NCI-H1436 (cell line): ENCODE results near the gene LRRC7.
"Not testable (repeated sequence)": the region's sequence is repeated elsewhere in the genome, so short reads cannot be mapped to it uniquely, and the experiment has no call there.

ENCODE experiments used
- DNase-seq: peaks from one replicate; lab custom pipeline; 2025; lab: John Stamatoyannopoulos, UW

Gene LRRC7

GRCh38 chr1:69697340-69697739 is 129.6 kb downstream of the LRRC7 start:
- no peak for DNase-seq

- no peak for DNase-seq
These were observed 133.0 kb downstream of the LRRC7 start for GRCh38 chr1:69700770-69701169.

DNA sequence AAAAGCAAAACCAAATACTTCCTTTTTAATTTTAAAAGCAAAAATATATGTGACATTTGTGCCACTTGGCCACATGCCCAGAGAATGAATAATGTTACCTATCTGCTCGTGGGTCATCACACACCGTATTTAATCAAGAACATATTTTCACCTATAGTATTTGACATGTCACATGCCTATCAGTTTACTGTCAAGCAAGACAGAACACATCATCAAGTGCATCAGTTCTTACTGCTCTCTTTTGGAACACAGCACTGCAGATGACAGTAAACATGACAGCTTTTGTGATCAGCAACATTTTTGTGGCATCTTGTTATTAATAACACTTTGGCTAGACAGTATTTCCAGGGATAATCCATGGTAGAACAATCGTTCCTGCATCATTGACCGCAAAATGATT is 134.4 kb downstream of the LRRC7 start:
- DNase-seq, result no peak

DNA sequence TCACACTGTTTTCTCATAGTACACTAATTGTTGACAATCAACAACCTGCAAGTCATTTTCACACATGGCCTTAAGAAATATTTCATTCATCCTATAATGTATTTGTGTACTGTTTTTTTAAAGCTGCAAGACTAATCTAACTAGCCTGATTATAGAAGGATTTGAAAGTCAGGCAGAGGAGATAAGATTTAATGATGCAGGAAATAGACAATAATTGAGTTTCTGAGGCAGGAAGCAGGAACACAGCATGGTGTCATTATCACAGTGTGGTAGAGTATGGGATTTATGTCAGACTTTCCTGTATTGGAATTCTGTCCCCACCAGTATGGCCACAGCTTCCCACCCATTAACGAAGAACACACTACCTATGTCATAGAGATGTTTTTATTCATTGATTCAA is 138.8 kb downstream of the LRRC7 start:
- no peak for DNase-seq

DNA sequence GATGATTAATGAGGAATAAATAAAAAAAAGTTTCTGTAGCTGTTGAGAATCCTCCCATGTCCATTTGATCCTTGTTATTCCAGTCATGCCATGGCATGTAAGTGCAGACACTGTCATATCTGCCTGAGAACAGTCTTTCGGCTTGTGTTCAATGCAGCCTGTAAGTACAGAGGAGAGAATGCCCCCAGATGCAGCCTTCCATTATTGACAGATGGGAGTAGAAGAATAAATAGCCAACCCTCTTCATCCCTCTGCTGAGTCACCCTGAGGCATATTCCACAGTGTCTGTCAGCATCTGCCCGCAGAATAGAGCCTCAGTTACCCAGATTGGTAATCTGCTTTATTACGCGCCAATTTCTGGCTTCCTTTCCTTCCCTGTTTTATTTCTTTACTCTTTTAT is 139.4 kb downstream of the LRRC7 start:
- no peak for DNase-seq

- DNase-seq, result no peak
These were observed 142.9 kb downstream of the LRRC7 start for GRCh38 chr1:69710484-69711189.

DNA sequence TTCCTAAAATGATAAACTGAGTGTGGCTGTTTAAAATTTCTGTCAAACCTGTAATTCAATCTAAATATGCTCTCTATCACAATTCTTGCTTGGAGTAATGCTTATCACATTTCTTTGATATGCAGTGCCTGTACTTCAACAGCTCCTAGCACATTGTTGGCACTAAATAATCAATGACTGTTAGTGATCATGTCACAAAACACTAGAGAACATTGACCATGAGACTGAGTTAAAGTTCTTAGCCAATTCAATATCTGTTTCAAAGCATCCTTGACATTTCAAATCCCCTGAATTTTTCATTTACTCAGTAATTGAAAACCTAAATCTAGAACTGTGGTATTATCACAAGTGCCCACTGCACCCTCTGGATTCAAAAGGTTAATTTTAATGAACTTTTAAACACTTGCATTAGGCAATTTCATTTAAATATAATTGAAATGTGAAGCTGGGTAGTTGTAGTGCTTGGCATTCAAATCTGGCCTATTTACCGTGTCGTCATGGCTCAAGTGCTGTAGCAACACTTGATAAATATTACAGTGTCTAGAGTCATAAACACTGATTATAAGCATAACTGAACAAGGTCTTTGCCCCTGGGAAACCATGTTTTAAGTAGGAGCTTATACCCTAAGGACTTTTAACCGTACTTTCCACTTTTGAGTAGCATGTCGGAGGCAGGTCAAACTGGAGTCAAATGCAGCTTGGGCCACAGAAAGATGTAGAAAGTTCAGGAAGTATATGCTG is 143.6 kb downstream of the LRRC7 start:
- DNase-seq, result peak; percentile 27

GRCh38 chr1:69717834-69718233 is 150.1 kb downstream of the LRRC7 start:
- DNase-seq, result not testable (repeated sequence)

DNA sequence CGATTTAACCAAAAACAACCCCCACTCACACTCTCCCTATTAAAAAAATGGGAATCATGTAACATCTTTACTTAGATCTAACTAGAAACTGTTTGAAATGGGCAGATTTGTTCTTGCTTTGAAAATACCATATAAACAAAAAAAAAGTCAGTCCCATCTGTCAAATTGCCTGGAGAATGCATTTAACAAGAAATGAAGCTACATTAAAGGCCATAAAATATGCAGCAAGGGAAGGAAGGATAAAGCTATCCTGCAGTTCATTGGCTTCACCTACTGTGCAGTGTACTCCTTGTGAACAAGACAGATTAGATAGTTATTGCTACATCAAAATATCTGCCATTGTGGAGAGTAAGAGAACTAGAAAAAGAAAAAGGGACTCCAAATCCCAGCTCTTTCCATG is 160.5 kb downstream of the LRRC7 start:
- DNase-seq, result no peak

DNA sequence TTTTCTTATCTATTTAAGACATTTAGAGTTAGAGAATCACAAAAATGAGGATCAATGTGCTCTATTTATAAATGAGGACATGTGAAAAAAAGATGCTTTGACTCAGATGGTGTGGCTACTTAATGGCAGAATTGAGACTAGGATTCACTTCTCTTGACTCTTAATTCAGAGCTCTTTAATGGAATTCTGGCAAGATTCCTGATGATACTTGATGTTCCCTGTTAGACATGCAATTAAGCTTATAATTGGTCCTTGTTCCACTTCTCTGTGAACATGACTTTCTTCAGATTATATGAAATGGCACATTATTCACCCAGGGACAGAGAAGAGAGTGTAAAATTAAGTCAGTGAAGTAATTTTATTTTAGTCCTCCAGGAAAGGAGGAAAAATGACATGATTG is 165.3 kb downstream of the LRRC7 start:
- DNase-seq, result no peak

DNA sequence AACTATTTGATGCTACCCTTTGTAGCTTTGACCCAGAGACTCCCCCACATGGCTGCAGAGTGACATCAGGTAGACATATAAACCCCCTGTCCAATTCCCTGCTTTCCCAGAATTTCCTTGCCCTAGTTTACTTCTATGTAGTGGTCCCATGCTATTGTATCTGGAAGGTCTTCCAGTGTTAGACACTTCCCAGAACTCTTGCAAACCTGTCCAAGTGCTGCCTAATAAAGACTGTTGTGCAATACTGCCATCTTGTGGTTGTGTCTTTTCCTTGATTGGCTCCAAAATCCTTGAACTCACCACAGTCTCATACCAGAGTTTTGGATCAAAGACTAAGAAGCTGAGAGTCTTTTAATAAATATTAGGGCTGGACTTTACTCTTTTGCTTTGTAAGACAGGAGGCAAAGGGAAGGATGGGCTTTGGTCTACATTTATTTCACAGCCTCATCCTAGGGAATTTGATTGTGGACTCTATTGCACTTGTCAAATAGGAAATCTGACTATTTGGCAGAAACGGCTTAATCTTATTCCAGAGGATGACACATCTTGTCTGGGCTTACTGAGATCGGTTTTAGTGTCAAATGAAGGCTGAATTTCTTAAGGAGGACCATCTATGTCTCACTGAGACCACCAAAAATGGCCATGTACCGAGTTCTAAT is 169.9 kb downstream of the LRRC7 start:
- peak; percentile 50 for DNase-seq

GRCh38 chr1:69738458-69739250 is 170.9 kb downstream of the LRRC7 start:
- DNase-seq, result no peak

DNA sequence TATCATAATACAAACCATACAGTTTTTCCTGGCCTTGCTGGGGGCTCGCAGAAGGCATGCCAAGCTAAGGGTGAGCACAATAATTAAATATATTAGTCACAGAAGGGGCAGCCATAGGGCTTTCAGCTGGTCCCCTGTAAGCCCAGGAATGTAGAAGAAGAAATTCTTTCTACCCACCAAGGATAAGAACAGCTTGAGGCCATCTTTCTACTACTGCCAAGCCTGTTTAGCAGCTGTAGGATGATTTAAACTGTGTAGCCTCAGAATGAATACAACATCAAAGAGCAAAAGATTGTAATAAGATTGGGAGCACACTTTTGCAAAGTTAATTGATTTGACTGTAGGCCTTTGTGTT is 171.5 kb downstream of the LRRC7 start:
- DNase-seq, result no peak

DNA sequence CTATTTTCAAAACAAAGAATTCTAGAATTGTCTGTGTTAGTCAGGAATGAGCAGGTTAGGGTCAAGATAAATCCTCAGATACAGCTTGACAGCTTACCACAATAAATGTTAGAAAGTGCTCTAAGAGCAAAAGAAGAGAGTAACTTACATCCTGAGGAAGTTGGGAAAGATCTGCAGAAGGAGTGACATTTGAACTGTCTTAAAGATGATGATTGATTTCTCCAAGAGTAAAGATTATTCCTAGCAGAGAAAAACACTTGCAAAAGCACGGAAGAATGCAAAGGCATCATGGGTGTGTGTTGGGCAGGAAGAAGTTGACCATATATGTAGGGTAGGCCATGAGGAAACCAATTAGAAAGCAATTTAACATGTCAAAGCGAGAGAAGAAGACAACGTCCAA is 175.4 kb downstream of the LRRC7 start:
- no peak for DNase-seq

- no peak for DNase-seq
These were observed 176.7 kb downstream of the LRRC7 start for GRCh38 chr1:69744381-69744780.

DNA sequence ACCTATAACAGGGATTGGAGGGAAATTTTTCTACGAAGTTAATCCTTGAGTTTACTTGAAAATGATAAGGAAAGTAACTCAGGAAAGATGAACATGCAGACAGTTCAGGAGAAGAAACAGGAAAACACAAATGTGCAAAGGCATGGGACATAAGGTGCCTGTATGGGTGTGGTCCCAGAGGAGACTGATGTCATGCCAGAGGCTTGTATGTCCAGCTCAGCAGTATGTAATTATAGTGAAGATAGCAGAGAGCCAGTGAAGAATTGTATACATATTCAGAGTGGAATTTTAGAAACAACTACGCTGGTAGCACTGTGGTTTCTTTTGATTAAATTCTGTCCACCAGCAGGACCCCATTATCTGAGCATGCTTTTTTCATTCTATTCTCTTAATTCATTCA is 179.5 kb downstream of the LRRC7 start:
- DNase-seq, result no peak

- DNase-seq, result no peak
These were observed 182.9 kb downstream of the LRRC7 start for GRCh38 chr1:69750638-69751037.

GRCh38 chr1:69752831-69753230 is 185.1 kb downstream of the LRRC7 start:
- no peak for DNase-seq

DNA sequence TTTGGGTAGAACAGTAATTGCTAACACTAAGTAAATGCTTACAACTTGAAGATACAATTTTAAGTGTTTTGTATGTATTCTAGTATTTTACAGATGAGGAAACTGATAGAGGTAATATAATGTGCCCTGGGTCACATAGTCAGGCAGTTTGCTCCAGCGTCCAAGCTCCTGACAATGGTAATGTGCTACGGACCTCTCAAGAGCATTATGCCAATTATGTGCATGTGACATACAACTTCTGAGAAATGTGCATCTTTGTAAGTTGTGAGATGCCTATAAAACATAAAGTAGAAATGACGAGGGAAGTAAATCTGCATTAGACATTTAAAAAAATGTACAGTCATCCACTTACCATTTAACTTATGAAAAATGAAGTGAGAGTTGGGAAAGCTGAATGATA is 186.8 kb downstream of the LRRC7 start:
- DNase-seq, result no peak

DNA sequence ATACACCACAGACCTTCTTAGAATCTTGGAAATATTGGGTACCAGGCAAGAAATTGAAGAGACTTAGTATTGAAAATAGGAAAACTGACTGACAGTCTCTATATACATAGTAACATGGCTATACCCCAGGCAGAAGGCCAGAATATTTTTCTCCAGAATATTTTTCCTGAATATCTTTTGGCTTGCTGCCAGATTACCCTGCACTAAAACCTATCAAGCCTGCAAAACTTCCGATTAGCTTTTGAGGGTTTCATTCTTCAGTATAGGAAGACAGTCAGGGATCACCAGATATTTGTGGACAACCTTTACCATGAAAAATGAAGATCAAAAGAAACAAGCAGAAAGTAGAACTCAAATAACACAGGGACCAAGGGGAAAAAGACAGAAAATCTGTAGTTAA is 187.9 kb downstream of the LRRC7 start:
- no peak for DNase-seq

GRCh38 chr1:69765951-69766350 is 198.2 kb downstream of the LRRC7 start:
- DNase-seq, result no peak

DNA sequence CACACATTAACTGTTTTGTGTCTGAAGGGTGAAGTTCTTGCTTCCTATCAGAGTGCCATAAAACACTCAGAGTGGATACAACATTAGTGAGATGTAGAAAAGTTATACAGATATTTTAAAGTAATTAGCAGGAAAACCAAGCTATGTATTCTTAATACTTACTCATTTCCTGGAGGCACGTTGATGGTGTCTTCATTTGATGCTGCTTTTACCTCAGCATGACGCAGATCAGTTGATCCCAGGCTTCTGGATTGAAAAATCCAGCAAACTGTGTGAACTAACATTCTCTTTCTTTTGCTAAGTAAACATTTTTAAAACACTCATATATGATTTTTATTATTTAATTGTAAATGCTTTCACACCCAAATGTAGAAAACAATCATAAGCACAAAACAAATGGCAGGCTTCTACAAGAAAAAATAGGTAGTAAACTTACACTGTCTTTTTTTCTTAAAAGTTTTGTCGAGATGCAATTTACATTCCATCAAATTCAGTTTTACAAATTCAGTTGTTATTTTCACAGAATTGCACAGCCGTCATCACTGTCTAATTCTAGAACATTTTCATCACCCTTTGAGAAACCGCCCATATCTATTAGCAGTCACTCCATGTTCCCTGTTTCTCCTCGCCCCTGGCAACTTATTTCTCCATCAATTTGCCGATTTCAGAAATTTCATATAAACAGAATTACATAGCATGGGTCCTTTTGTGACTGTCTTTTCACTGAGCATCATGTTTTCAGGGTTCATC is 198.9 kb downstream of the LRRC7 start:
- DNase-seq, result no peak
